H1 (cell line): Measurements from ENCODE around the gene OSM. TPM values are rescaled to one million over a fixed set of nuclear protein-coding genes. Genes with fewer than 3 reads are reported as not detected.

Experiments used
- CTCF ChIA-PET: fragments of 300-600 bp; sonication (Branson Sonifier 250); formaldehyde crosslinking; loops from one replicate; lab custom pipeline; 2021; ENCODE audit not compliant: partially characterized antibody; lab: Charles Lee
- POLR2A ChIA-PET: fragments of 300-600 bp; sonication (Branson Sonifier 250); formaldehyde crosslinking; loops from one replicate; lab custom pipeline; 2021; ENCODE audit warnings: inconsistent platforms; ENCODE audit not compliant: partially characterized antibody; lab: Charles Lee
- DNase-seq, 2 experiments: peaks; one replicate each; pipeline versions ENCODE4 v3.0.0 to v3.0.0-alpha.2; 2010 to 2022; ENCODE audit warnings: low spot score in 2 of 2, low read depth in 1 of 2, mixed read lengths in 1 of 2
- FAIRE-seq: peaks from 2 replicates; lab custom pipeline; 2011; peaks lifted over from hg19 to GRCh38; lab: Jason Lieb, UNC
- H2AFZ ChIP-seq: 2 replicates; pipeline ENCODE4 v1.8.1; 2012; ENCODE audit warnings: low read length, inconsistent platforms
- H2AK5ac ChIP-seq: 2 replicates; pipeline ENCODE4 v1.6.1; 2013; ENCODE audit warnings: low read depth, low read length
- H2BK120ac ChIP-seq: replicated peaks from 2 replicates; pipeline ENCODE3; 2013; ENCODE audit warnings: low read depth, low read length, inconsistent platforms
- H2BK12ac ChIP-seq: 2 replicates; pipeline ENCODE4 v1.6.1; 2013; ENCODE audit warnings: low read depth, low read length
- H2BK15ac ChIP-seq: 2 replicates; pipeline ENCODE4 v1.6.1; 2013; ENCODE audit warnings: low read length
- H2BK20ac ChIP-seq: 2 replicates; pipeline ENCODE4 v1.6.1; 2013; ENCODE audit warnings: low read length
- H2BK5ac ChIP-seq: 2 replicates; pipeline ENCODE4 v1.6.1; 2013; ENCODE audit warnings: low read depth, low read length
- H3K14ac ChIP-seq: 2 replicates; pipeline ENCODE4 v1.6.1; 2013; ENCODE audit warnings: inconsistent platforms; ENCODE audit not compliant: insufficient read length
- H3K18ac ChIP-seq: 2 replicates; pipeline ENCODE4 v1.6.1; 2013; ENCODE audit warnings: low read length; ENCODE audit errors: extremely low read depth
- H3K23ac ChIP-seq: 2 replicates; pipeline ENCODE4 v1.6.1; 2013; ENCODE audit warnings: inconsistent platforms; ENCODE audit not compliant: insufficient read length
- H3K23me2 ChIP-seq: 2 replicates; pipeline ENCODE4 v1.6.1; 2013; ENCODE audit warnings: low read depth, low read length
- H3K27ac ChIP-seq: 2 replicates; pipeline ENCODE4 v1.6.1; 2011; ENCODE audit warnings: low read depth, low read length, inconsistent platforms
- H3K27me3 ChIP-seq, 4 experiments: replicated peaks in 1 of 4; 1 replicate in 1 of 4; 2 replicates in 3 of 4; pipeline versions ENCODE4 v1.6.1 to v1.8.1; 2011 to 2013; ENCODE audit warnings: low read length in 3 of 4, mild to moderate bottlenecking in 3 of 4, inconsistent platforms in 2 of 4, mixed read lengths in 2 of 4, moderate library complexity in 1 of 4; ENCODE audit not compliant: control insufficient read depth in 3 of 4, insufficient read depth in 3 of 4; ENCODE audit errors: extremely low read depth in 1 of 4
- H3K36me3 ChIP-seq, 4 experiments: 2 replicates each; pipeline versions ENCODE4 v1.6.1 to v1.8.1; 2011 to 2013; ENCODE audit warnings: mild to moderate bottlenecking in 4 of 4, low read length in 3 of 4, moderate library complexity in 2 of 4, control low read depth in 1 of 4, inconsistent platforms in 1 of 4; ENCODE audit not compliant: insufficient read depth in 4 of 4, control insufficient read depth in 2 of 4
- H3K4ac ChIP-seq: replicated peaks from 2 replicates; pipeline ENCODE3; 2013; ENCODE audit warnings: low read length, low read depth, mixed read lengths, inconsistent platforms; ENCODE audit not compliant: insufficient read length
- H3K4me1 ChIP-seq, 4 experiments: replicated peaks in 1 of 4; 1 replicate in 1 of 4; 2 replicates in 3 of 4; pipeline versions ENCODE4 v1.6.1 to v1.8.1; 2011 to 2013; ENCODE audit warnings: low read length in 3 of 4, inconsistent platforms in 2 of 4, mixed read lengths in 1 of 4; ENCODE audit not compliant: insufficient read depth in 4 of 4, control insufficient read depth in 3 of 4
- H3K4me2 ChIP-seq, 2 experiments: 2 replicates each; pipeline versions ENCODE4 v1.6.1 to v1.8.1; 2011 to 2013; ENCODE audit warnings: low read depth in 2 of 2, low read length in 2 of 2, control low read depth in 1 of 2, inconsistent platforms in 1 of 2, mild to moderate bottlenecking in 1 of 2; ENCODE audit not compliant: insufficient read depth in 1 of 2
- H3K4me3 ChIP-seq, 4 experiments: fragments of 200-600, 300-600 bp in 1 of 4; sonication (generic), shearing (Covaris generic), sonication (Bioruptor Twin) in 1 of 4; 2 replicates each; pipeline versions ENCODE4 v1.5.1 to v1.8.1; 2011 to 2016; ENCODE audit warnings: low read length in 4 of 4, low read depth in 3 of 4, control low read depth in 2 of 4, inconsistent platforms in 2 of 4, mild to moderate bottlenecking in 2 of 4, mixed read lengths in 1 of 4, moderate library complexity in 1 of 4; ENCODE audit not compliant: insufficient read depth in 2 of 4; ENCODE audit errors: extremely low read depth in 1 of 4
- H3K56ac ChIP-seq: replicated peaks from 2 replicates; pipeline ENCODE3; 2013; ENCODE audit warnings: low read depth, mild to moderate bottlenecking, mixed read lengths, low read length, inconsistent platforms; ENCODE audit not compliant: insufficient read length
- H3K79me1 ChIP-seq: 2 replicates; pipeline ENCODE4 v1.6.1; 2013; ENCODE audit warnings: low read depth, low read length, control low read depth
- H3K79me2 ChIP-seq, 2 experiments: 2 replicates each; pipeline versions ENCODE4 v1.6.1 to v1.8.1; 2012 to 2013; ENCODE audit warnings: low read length in 2 of 2, mild to moderate bottlenecking in 2 of 2, inconsistent platforms in 1 of 2; ENCODE audit not compliant: insufficient read depth in 2 of 2, control insufficient read depth in 1 of 2
- H3K9ac ChIP-seq, 4 experiments: replicated peaks in 1 of 4; 1 replicate in 1 of 4; 2 replicates in 3 of 4; pipeline versions ENCODE4 v1.6.1 to v1.8.1; 2011 to 2013; ENCODE audit warnings: low read depth in 3 of 4, low read length in 3 of 4, control low read depth in 2 of 4, mild to moderate bottlenecking in 2 of 4, moderate library complexity in 2 of 4, inconsistent platforms in 1 of 4; ENCODE audit errors: extremely low read depth in 1 of 4
- H3K9me3 ChIP-seq, 2 experiments: 2 replicates each; pipeline versions ENCODE4 v1.6.1 to v1.8.1; 2012 to 2013; ENCODE audit warnings: mild to moderate bottlenecking in 2 of 2, moderate library complexity in 2 of 2, control low read depth in 1 of 2, inconsistent platforms in 1 of 2, low read depth in 1 of 2, low read length in 1 of 2, mixed read lengths in 1 of 2; ENCODE audit not compliant: insufficient read depth in 2 of 2
- H4K20me1 ChIP-seq, 2 experiments: replicated peaks in 1 of 2; 2 replicates each; pipeline versions ENCODE3 to v1.8.1; 2011 to 2013; ENCODE audit warnings: inconsistent platforms in 2 of 2, low read length in 2 of 2, mild to moderate bottlenecking in 1 of 2; ENCODE audit not compliant: insufficient read depth in 2 of 2, control insufficient read depth in 1 of 2
- H4K5ac ChIP-seq: 2 replicates; pipeline ENCODE4 v1.6.1; 2013; ENCODE audit warnings: low read length, low read depth, mixed read lengths, inconsistent platforms; ENCODE audit not compliant: insufficient read length
- H4K8ac ChIP-seq: 2 replicates; pipeline ENCODE4 v1.8.0; 2013; ENCODE audit warnings: mild to moderate bottlenecking, moderate library complexity, low read length, inconsistent platforms; ENCODE audit not compliant: insufficient read depth; ENCODE audit errors: extremely low read depth
- H4K91ac ChIP-seq: replicated peaks from 2 replicates; pipeline ENCODE3; 2013; ENCODE audit warnings: low read length, mixed read lengths, inconsistent platforms; ENCODE audit not compliant: insufficient read length
- BACH1 ChIP-seq: IDR thresholded peaks from 2 replicates; pipeline ENCODE4 v1.6.1; 2012; ENCODE audit warnings: low read length, improper control_type of control experiment
- CREB1 ChIP-seq: IDR thresholded peaks from 2 replicates; pipeline ENCODE4 v1.6.1; 2012; ENCODE audit warnings: inconsistent platforms
- EGR1 ChIP-seq: IDR thresholded peaks from 2 replicates; pipeline ENCODE4 v1.6.1; 2011; ENCODE audit warnings: low read depth, low read length, borderline replicate concordance
- FOSL1 ChIP-seq: IDR thresholded peaks from 2 replicates; pipeline ENCODE4 v1.6.1; 2011; ENCODE audit warnings: mild to moderate bottlenecking, low read depth, low read length, moderate library complexity; ENCODE audit not compliant: insufficient read depth
- GTF2F1 ChIP-seq: IDR thresholded peaks from 2 replicates; pipeline ENCODE4 v1.6.1; 2012; ENCODE audit warnings: low read depth, low read length, improper control_type of control experiment, borderline replicate concordance
- SIRT6 ChIP-seq: IDR thresholded peaks from one replicate; pipeline ENCODE4 v1.7.1; 2012; ENCODE audit warnings: low read length, inconsistent platforms
- USF2 ChIP-seq: IDR thresholded peaks from 2 replicates; pipeline ENCODE4 v1.6.1; 2011; ENCODE audit warnings: low read length, improper control_type of control experiment
- WGBS, 2 experiments: shearing (Covaris generic) in 1 of 2; methylation state at CpG; one replicate each; pipeline versions ENCODE4 v1.1.6 to v1.1.7; 2013 to 2015; ENCODE audit warnings: low lambda C conversion rate in 2 of 2, mixed read lengths in 2 of 2, inconsistent platforms in 1 of 2, low coverage in 1 of 2, missing lambda C conversion rate in 1 of 2; ENCODE audit not compliant: insufficient replicate concordance in 2 of 2, insufficient coverage in 1 of 2, insufficient read length in 1 of 2; ENCODE audit errors: extremely low coverage in 1 of 2, missing lambda C conversion rate in 1 of 2; 5-methylcytosine and 5-hydroxymethylcytosine counted together
- polyA plus RNA-seq, 7 experiments: library from polyadenylated mRNA; depleted of rRNA in 3 of 7; stranded (reverse) in 5 of 7; unstranded in 2 of 7; fragments of >200 nt in 5 of 7; fragments of 200-250 nt in 2 of 7; gene quantifications; 1 replicate in 5 of 7; 2 replicates in 1 of 7; 4 replicates in 1 of 7; pipeline versions ENCODE4 v1.2.1 to v1.2.3, GENCODE V29; 2011 to 2013; ENCODE audit warnings: missing spikeins in 2 of 7, mixed read lengths in 2 of 7
- total RNA-seq: library from RNA; stranded (reverse); fragmentation: NEBNext Ultra II Directional; extraction: Animal tissue kit (Norgen Biotek cat#: 25700); gene quantifications from 2 replicates; pipeline ENCODE4 v1.2.1, GENCODE V29; 2021
- TF ChIP-seq, protein P1 (sequence below): IDR thresholded peaks from 2 replicates; pipeline ENCODE4 v1.6.1; 2012; ENCODE audit warnings: low read length, inconsistent platforms
- TF ChIP-seq, protein P2 (sequence below): IDR thresholded peaks from 2 replicates; pipeline ENCODE4 v1.6.1; 2011; ENCODE audit warnings: low read depth, mild to moderate bottlenecking, low read length; ENCODE audit not compliant: insufficient read depth

OSM gene
- total and polyA plus RNA-seq, 2 of the 8 experiments (the other 6 are each of a cell fraction or from before 2014, with no cell fraction given) = not detected

DNA sequence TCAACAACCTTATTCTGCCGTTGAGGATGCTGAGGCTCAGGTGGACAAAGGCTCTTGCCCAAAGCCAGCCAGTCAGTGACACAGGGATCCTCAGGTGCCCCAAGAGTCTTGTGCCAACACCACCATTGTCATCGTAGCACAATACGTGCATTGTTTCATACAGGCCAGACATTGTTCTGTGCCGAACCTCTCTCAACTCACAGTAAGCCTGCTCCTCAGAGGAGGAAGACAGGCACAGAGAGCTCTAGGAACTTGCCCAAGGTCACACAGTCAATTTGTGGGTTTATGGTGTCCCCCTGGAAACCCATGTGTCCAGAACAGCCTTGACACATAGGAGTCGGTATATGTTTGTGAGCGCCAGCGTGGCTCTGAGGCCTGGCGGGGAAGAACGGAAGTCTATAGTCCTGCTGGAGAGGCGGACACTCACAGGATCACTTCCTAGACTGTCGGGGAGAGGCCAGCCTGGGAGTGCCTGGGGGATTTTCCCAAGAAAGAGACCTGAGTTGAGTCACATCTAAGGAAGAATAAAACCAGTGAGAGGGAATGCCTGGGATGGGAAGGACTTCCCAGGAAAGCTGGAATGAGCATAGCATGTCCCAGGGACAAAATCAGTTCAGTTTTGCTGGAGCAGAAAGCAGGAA, 40.3 kb downstream of the OSM start:
- Histone ChIP-seq H3K56ac (no peak overlapping the region), H2BK20ac (0 out of 2 replicates have a peak overlapping the region, but pooled peaks have one; percentile 43), H4K8ac (no peak overlapping the region), H3K79me1 (no peaks in the 10 kb centered on the region; the same call in 1 of the 2 replicates), H3K27ac (no peak overlapping the region), H3K36me3 (no peaks in the 10 kb centered on the region), H3K4me2 (no peak overlapping the region), H2BK5ac (no peak overlapping the region), H3K4ac (no peak overlapping the region), H2BK15ac (peak overlapping the region; percentile 75; the same call in 1 of the 2 replicates), H3K23ac (no peak overlapping the region), H2AK5ac (peak overlapping the region; percentile 18; the same call in 1 of the 2 replicates), H3K9me3 (no peaks in the 10 kb centered on the region), H3K14ac (no peak overlapping the region), H2AFZ (no peak overlapping the region), H2BK120ac (no peak overlapping the region), H4K5ac (no peak overlapping the region), H3K9ac (peak overlapping the region in 1 of 4 experiments; percentile 11; a peak in 1 of 7 replicates), H3K4me3 (no peak overlapping the region), H3K79me2 (no peaks in the 10 kb centered on the region), H3K27me3 (no peaks in the 10 kb centered on the region; a peak in 1 of 7 replicates), H3K4me1 (peaks cover 0 to 6% (median 5%) of the 10 kb centered on the region in 4 experiments; a peak in 5 of 7 replicates), H3K18ac (peak overlapping the region; percentile 38; the same call in 1 of the 2 replicates), H4K20me1 (peaks cover 0 to 2% of the 10 kb centered on the region in 2 experiments), H3K23me2 (no peaks in the 10 kb centered on the region; the same call in 1 of the 2 replicates), H2BK12ac (peak overlapping the region; percentile 35; the same call in 1 of the 2 replicates), H4K91ac (peak overlapping the region; percentile 69)
- CTCF ChIA-PET = interaction anchor here (1.1 to 1.8 kb wide), 4 partner anchors 18 to 120 kb away, joined by 3 to 6 read pairs (median 3); no protein-coding TSS in a partner anchor
- POLR2A ChIA-PET = interaction anchor here (0.9 kb wide), 1 partner anchor 17 kb away, joined by 3 read pairs; no protein-coding TSS in a partner anchor
- WGBS, 2 experiments = 92% methylated on average over 11 of the region's 11 CpGs; no CpG with 5 or more reads in 1 of the 2 experiments
- FAIRE-seq = no peak
- DNase-seq = no peak
- no peak for TF ChIP-seq GTF2F1
- no peak for TF ChIP-seq USF2
- TF ChIP-seq EGR1 = no peak
- TF ChIP-seq SIRT6 = no peak
- TF ChIP-seq, protein P1, sequence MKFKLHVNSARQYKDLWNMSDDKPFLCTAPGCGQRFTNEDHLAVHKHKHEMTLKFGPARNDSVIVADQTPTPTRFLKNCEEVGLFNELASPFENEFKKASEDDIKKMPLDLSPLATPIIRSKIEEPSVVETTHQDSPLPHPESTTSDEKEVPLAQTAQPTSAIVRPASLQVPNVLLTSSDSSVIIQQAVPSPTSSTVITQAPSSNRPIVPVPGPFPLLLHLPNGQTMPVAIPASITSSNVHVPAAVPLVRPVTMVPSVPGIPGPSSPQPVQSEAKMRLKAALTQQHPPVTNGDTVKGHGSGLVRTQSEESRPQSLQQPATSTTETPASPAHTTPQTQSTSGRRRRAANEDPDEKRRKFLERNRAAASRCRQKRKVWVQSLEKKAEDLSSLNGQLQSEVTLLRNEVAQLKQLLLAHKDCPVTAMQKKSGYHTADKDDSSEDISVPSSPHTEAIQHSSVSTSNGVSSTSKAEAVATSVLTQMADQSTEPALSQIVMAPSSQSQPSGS = no peak
- TF ChIP-seq FOSL1 = no peak
- no peak for TF ChIP-seq BACH1
- no peak for TF ChIP-seq CREB1
- TF ChIP-seq, protein P2, sequence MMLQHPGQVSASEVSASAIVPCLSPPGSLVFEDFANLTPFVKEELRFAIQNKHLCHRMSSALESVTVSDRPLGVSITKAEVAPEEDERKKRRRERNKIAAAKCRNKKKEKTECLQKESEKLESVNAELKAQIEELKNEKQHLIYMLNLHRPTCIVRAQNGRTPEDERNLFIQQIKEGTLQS = no peak
